ENCODE results near the gene MYH14.

Gene MYH14

DNA sequence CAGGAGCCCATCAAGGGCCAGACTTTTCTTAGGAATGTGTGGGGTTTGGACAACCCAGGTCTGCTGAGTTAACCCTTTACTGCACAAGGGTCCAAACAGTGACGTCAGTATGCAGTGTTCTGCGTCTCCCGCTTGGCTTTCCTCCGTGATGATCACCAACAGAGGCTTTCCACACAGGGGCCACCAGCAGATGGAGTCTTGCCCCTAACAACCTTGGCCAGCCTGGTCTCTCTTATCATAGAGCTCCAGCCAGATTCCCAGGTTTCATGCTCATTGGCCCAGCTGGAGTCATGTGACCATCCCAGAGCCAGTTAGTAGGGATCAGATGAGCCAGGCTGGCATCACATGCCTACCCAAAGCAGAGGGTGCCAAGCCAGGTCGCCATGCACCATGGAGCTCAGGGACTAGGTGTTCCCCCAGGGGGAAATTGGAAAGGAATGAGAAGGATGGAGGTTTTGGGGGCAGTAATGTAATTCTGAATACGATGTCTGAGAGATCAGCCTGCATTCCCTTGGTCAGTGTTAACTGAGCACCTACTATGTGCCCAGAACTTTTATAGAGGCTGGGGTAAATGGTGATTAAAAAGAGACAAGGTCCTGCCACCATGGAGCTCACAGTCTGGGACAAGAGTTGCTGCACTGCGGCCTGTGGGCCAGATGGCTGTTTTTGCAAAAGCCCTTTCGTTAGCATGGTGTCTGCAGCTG, 61.2 kb downstream of the MYH14 start:
- no peak for DNase-seq

DNA sequence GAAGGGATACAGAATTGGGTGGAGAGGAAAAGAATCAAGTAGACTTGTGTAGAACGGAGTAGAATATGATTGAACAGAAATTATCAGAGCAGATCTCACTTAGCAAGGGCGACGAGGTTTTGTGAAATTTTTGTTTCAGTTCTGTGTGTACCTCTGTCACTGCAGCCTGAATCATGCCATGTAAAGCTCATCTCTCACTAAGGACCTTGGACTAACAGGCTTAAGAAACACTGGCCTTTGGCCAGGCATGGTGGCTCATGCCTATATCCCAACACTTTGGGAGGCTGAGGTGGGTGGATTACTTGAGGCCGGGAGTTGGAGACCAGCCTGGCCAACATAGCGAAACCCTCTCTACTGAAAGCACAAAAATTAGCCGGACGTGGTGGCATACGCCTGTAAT, 62.6 kb downstream of the MYH14 start:
- no peak for DNase-seq

GRCh38 chr19:50266896-50267295, 63.5 kb downstream of the MYH14 start:
- DNase-seq, result peak in 1 of 2 donors; percentile 8

GRCh38 chr19:50268041-50268440, 64.6 kb downstream of the MYH14 start:
- no peak for DNase-seq

DNA sequence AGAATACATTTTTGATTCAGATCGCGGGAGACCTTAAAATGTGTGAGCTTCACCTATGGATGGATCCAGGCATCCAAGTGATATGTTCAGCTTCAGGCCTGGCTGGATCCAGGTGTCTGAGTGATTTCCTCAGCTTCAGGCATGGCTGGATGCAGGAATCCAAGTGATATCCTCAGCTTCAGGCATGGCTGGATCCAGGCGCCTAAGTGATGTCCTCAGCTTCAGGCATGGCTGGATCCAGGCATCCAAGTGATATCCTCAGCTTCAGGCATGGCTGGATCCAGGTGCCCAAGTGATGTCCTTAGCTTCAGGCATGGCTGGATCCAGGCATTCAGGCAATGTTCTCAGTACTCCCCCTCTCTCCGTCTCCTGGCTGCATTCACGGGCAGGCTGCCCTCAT, 65.1 kb downstream of the MYH14 start:
- DNase-seq, result no peak

DNA sequence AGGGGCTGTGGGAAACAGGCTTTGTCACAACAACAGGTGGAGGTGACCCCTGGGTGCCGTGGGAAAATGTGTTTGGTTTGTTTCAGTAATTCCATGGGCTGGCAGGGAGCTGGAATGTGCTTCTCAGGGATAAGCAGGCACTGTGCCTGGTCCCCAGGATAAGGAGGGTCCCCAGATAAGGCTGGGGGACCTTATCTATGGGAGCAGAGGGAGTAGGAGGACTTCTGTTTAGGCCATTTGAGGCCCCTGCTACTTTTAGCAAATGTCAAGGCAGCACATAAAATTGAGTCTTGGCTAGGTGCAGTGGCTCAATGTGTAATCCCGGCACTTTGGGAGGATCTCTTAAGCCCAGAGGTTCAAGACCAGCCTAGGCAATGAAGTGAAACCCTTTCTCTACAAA, 66.2 kb downstream of the MYH14 start:
- no peak for DNase-seq

- DNase-seq, result no peak
These were observed 69.0 kb downstream of the MYH14 start for GRCh38 chr19:50272263-50272897.

GRCh38 chr19:50273821-50274220, 70.4 kb downstream of the MYH14 start:
- no peak for DNase-seq

DNA sequence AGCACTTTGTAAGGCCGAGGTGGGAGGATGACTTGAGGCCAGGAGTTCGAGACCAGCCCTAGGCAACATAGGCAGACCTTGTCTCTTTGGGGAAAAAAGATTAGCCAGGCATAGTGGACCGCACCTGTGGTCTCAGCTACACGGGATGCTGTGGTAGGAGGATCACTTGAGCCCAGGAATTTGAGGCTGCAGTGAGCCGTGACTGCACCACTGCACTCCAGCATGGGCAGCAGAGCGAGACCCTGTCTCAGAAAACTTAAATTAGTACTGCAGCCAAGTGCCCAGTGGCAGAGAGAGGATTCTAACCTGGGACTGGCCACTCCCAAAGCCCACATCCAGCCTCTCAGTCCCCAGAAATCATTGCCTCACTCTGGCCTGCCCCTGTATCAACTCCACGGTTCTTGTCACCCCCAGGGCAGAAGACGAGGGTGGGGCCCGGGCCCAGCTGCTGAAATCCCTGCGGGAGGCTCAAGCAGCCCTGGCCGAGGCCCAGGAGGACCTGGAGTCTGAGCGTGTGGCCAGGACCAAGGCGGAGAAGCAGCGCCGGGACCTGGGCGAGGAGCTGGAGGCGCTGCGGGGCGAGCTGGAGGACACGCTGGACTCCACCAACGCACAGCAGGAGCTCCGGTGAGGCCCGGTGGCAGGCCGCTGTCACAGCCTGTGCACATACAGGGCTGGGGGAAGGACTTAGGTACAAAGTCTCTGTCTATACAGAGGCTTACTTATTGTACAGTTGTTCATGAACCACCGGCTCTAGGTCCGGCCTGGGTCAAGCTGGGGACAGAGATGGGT, 72.4 kb downstream of the MYH14 start:
- no peak for DNase-seq

GRCh38 chr19:50276370-50277063, 73.1 kb downstream of the MYH14 start:
- DNase-seq, result no peak

DNA sequence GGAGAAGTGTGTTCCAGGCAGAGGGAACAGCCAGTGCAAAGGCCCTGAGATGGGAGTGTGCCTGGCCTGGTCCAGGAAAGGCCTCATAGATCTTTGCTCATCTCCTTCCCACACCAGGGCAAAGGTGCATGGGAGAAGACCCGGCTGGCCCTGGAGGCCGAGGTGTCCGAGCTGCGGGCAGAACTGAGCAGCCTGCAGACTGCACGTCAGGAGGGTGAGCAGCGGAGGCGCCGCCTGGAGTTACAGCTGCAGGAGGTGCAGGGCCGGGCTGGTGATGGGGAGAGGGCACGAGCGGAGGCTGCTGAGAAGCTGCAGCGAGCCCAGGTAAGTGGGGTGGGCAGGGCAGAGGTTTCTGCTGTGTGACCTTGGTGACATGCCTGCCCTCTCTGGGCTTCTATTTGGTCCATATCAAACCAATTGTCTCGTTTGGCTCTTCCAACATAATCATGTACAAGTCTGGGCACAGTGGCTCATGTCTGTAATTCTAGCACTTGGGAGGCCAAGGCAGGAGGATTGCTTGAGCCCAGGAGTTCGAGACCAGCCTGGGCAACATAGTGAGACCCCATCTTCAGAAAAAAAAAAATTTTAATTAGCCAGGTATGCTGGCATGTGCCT, 74.7 kb downstream of the MYH14 start:
- no peak for DNase-seq

GRCh38 chr19:50280074-50280473, 76.7 kb downstream of the MYH14 start:
- no peak for DNase-seq

GRCh38 chr19:50280983-50281382, 77.6 kb downstream of the MYH14 start:
- no peak for DNase-seq

- DNase-seq, result no peak
These were observed 78.1 kb downstream of the MYH14 start for GRCh38 chr19:50281491-50281890.

- DNase-seq, result no peak
These were observed 82.4 kb downstream of the MYH14 start for GRCh38 chr19:50285833-50286232.

GRCh38 chr19:50286443-50286842, 83.0 kb downstream of the MYH14 start:
- DNase-seq, result no peak

DNA sequence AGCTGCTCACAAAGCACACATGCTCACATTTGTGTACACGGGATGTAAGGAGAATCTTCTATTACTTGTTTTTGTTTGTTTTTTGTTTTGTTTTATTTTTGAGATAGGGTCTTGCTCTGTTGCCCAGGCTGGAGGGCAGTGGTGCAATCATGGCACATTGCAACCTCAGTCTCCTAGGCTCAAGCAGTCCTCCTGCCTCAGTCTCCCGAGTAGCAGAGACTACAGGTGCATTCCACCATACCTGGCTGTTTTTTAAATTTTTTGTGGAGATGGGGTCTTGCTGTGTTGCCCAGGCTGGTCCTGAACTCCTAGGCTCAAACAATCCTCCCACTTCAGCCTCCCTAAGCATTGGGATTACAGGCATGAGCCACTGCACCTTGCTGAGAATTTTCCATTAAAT, 83.9 kb downstream of the MYH14 start:
- no peak for DNase-seq

GRCh38 chr19:50288954-50289353, 85.5 kb downstream of the MYH14 start:
- DNase-seq, result no peak

DNA sequence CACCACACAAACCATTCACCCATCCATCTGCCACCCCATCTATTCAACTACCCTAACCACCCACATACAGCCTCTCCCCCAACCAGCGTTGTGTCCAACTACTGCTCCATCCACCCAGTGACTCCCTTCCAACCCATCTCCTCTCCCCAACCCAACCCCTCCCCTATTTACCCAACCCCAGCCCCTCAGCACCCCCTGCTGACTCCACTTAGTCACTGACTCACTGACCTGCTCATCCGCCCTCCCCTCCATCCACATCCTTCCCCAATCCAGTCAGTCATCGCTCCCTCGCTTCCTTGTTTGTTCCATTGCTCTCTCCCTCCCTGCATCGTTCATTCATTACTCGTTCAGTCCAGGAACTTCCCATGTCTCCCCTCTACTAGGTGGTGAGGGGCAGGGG, 86.6 kb downstream of the MYH14 start:
- DNase-seq, result no peak

DNA sequence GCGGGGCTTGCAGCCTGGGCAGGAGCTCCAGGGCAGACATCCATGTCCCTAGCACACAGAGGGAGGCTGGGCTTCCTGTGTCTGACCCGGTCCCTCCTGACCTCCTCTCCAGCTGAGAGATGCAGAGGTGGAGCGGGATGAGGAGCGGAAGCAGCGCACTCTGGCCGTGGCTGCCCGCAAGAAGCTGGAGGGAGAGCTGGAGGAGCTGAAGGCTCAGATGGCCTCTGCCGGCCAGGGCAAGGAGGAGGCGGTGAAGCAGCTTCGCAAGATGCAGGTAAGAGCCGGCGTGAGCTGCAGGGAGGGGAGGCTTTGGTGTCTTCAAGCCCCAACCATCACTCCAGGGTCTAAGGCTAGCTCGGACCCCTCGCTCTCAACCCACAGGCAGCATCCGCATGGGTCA, 87.4 kb downstream of the MYH14 start:
- DNase-seq, result no peak

GRCh38 chr19:50292216-50292827, 88.9 kb downstream of the MYH14 start:
- DNase-seq, result no peak

- DNase-seq, result no peak
These were observed 90.0 kb downstream of the MYH14 start for GRCh38 chr19:50293263-50294004.
